ENCODE results near the gene AMACR.

AMACR gene

GRCh38 chr5:34001241-34001841 lies 6.5 kb downstream of the AMACR start:
- H3K4me3 ChIP-seq (ENCODE audit: low read depth, low read length), result no peak overlapping the region
- peak; percentile 56 for DNase-seq (ENCODE audit: low read depth)
- TF ChIP-seq, protein P1, sequence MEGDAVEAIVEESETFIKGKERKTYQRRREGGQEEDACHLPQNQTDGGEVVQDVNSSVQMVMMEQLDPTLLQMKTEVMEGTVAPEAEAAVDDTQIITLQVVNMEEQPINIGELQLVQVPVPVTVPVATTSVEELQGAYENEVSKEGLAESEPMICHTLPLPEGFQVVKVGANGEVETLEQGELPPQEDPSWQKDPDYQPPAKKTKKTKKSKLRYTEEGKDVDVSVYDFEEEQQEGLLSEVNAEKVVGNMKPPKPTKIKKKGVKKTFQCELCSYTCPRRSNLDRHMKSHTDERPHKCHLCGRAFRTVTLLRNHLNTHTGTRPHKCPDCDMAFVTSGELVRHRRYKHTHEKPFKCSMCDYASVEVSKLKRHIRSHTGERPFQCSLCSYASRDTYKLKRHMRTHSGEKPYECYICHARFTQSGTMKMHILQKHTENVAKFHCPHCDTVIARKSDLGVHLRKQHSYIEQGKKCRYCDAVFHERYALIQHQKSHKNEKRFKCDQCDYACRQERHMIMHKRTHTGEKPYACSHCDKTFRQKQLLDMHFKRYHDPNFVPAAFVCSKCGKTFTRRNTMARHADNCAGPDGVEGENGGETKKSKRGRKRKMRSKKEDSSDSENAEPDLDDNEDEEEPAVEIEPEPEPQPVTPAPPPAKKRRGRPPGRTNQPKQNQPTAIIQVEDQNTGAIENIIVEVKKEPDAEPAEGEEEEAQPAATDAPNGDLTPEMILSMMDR (IDR thresholded peaks at IDR 0.05; ENCODE audit: control insufficient read depth, extremely low read depth, insufficient read depth), result no peak

- no peak for DNase-seq (ENCODE audit: low read depth)
- TF ChIP-seq, protein P1 (IDR thresholded peaks at IDR 0.05; ENCODE audit: control insufficient read depth, extremely low read depth, insufficient read depth), result no peak
- H3K4me3 ChIP-seq (ENCODE audit: low read depth, low read length), result no peak overlapping the region
Observed at GRCh38 chr5:33999978-34000377, 7.9 kb downstream of the AMACR start.

- H3K4me3 ChIP-seq (ENCODE audit: low read depth, low read length), result no peak overlapping the region
- DNase-seq (ENCODE audit: low read depth), result peak; percentile 93
- TF ChIP-seq, protein P1 (IDR thresholded peaks at IDR 0.05; ENCODE audit: control insufficient read depth, extremely low read depth, insufficient read depth), result peak; percentile 73
Observed at GRCh38 chr5:33997331-33997983, 10.4 kb downstream of the AMACR start.

- H3K4me3 ChIP-seq (ENCODE audit: low read depth, low read length), result no peak overlapping the region
Observed at GRCh38 chr5:33995865-33996264, 12.0 kb downstream of the AMACR start.

GRCh38 chr5:33994845-33995244 lies 13.0 kb downstream of the AMACR start:
- H3K4me3 ChIP-seq (ENCODE audit: low read depth, low read length), result no peak overlapping the region
- no peak for DNase-seq (ENCODE audit: low read depth)
- TF ChIP-seq, protein P1 (IDR thresholded peaks at IDR 0.05; ENCODE audit: control insufficient read depth, extremely low read depth, insufficient read depth), result no peak

More at GRCh38 chr5:33995865-33996264, 12.0 kb downstream of the AMACR start:
- TF ChIP-seq, protein P1 (IDR thresholded peaks at IDR 0.05; ENCODE audit: control insufficient read depth, extremely low read depth, insufficient read depth), result no peak
- no peak for DNase-seq (ENCODE audit: low read depth)

- TF ChIP-seq, protein P1 (IDR thresholded peaks at IDR 0.05; ENCODE audit: control insufficient read depth, extremely low read depth, insufficient read depth), result no peak
- no peak overlapping the region for H3K4me3 ChIP-seq (ENCODE audit: low read depth, low read length)
Observed at GRCh38 chr5:33992864-33993263, 15.0 kb downstream of the AMACR start.

More at GRCh38 chr5:33992864-33993263, 15.0 kb downstream of the AMACR start:
- no peak for DNase-seq (ENCODE audit: low read depth)
